Esophagus muscularis mucosa (tissue), 3 donors: ENCODE data around the gene FAM187B.

Experiments used
- POLR2A ChIP-seq: fragments of 450-650 bp; IDR thresholded peaks from one replicate; pipeline ENCODE4 v1.6.1; 2017; ENCODE audit warnings: antibody characterized with exemption, moderate library complexity, mild to moderate bottlenecking, low read depth
- TF ChIP-seq, protein P1 (sequence below), 3 experiments: fragments of 200-600 bp in 2 of 3; fragments of 450-650 bp in 1 of 3; sonication (generic) in 2 of 3; IDR thresholded peaks; one replicate each; pipeline ENCODE4 v1.5.1; 2017 to 2019; ENCODE audit warnings: antibody characterized with exemption in 3 of 3, mild to moderate bottlenecking in 2 of 3, moderate library complexity in 1 of 3

DNA sequence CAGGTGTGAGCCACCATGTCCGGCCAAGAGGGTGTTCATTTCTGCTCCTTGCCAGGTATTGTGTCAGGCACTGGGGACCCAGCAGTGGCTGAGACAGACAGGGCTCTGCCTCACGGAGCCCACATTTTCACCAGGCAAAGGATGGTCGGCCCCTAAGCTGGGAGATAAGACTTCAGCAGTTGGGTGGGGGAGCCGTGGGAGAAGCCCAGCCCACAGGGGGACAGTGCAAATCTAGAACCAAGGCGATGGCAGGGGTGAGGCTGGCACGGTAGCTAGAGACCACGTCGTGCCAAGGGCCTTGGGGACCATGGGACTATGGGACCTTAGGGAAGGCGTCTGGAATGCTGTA is 28.5 kb upstream of the FAM187B start:
- TF ChIP-seq, protein P1, sequence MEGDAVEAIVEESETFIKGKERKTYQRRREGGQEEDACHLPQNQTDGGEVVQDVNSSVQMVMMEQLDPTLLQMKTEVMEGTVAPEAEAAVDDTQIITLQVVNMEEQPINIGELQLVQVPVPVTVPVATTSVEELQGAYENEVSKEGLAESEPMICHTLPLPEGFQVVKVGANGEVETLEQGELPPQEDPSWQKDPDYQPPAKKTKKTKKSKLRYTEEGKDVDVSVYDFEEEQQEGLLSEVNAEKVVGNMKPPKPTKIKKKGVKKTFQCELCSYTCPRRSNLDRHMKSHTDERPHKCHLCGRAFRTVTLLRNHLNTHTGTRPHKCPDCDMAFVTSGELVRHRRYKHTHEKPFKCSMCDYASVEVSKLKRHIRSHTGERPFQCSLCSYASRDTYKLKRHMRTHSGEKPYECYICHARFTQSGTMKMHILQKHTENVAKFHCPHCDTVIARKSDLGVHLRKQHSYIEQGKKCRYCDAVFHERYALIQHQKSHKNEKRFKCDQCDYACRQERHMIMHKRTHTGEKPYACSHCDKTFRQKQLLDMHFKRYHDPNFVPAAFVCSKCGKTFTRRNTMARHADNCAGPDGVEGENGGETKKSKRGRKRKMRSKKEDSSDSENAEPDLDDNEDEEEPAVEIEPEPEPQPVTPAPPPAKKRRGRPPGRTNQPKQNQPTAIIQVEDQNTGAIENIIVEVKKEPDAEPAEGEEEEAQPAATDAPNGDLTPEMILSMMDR (IDR thresholded peaks at IDR 0.05): no peak
- no peak for TF ChIP-seq POLR2A
